IMR-90 (cell line): Measurements from ENCODE around the gene PRAMEF12. TPM values are rescaled to one million over a fixed set of nuclear protein-coding genes. Genes with fewer than 3 reads are reported as not detected.

Source experiments
- ATAC-seq: fragments of 200-7000 bp; cut with Tn5 transposase; 2 replicates; pipeline ENCODE4 v1.9.1; 2020; ENCODE audit warnings: low read depth, mild to moderate bottlenecking, moderate library complexity
- BruUV-seq: library from RNA; stranded (reverse); fragments of 400-500 nt; replicated peaks from 2 replicates; lab custom pipeline; 2021; lab: Mats Ljungman, UMichigan
- CTCF ChIA-PET: fragments of 300-600 bp; formaldehyde crosslinking; extraction: SDS; loops from one replicate; lab custom pipeline; 2021; ENCODE audit warnings: antibody characterized with exemption; lab: Yijun Ruan, JAX
- POLR2A ChIA-PET: fragments of 300-600 bp; sonication (Branson Sonifier 250); formaldehyde crosslinking; loops from one replicate; lab custom pipeline; 2022; ENCODE audit warnings: antibody characterized with exemption; ENCODE audit not compliant: unreplicated experiment; lab: Charles Lee
- DNase-seq: peaks from one replicate; pipeline ENCODE4 v3.0.0; 2013
- H2AFZ ChIP-seq: replicated peaks from 2 replicates; pipeline ENCODE3; 2013; ENCODE audit warnings: low read length, mild to moderate bottlenecking; ENCODE audit not compliant: poor library complexity
- H2AK5ac ChIP-seq: 2 replicates; pipeline ENCODE4 v1.6.1; 2013; ENCODE audit warnings: low read depth, low read length, inconsistent platforms
- H2AK9ac ChIP-seq: replicated peaks from 2 replicates; pipeline ENCODE3; 2013; ENCODE audit warnings: mild to moderate bottlenecking, low read depth, low read length, moderate library complexity; ENCODE audit not compliant: poor library complexity
- H2BK120ac ChIP-seq: 2 replicates; pipeline ENCODE4 v1.6.1; 2013; ENCODE audit warnings: low read depth, low read length, inconsistent platforms
- H2BK15ac ChIP-seq: 3 replicates; pipeline ENCODE4 v1.6.1; 2013; ENCODE audit warnings: low read depth, low read length, inconsistent platforms
- H2BK20ac ChIP-seq: 2 replicates; pipeline ENCODE4 v1.6.1; 2013; ENCODE audit warnings: low read depth, mild to moderate bottlenecking, inconsistent platforms, low read length, moderate library complexity
- H2BK5ac ChIP-seq: 2 replicates; pipeline ENCODE4 v1.6.1; 2013; ENCODE audit warnings: mild to moderate bottlenecking, low read depth, low read length, inconsistent platforms; ENCODE audit not compliant: poor library complexity, severe bottlenecking
- H3K14ac ChIP-seq: replicated peaks from 2 replicates; pipeline ENCODE4 v1.6.1; 2013; ENCODE audit warnings: low read depth, low read length, inconsistent platforms
- H3K18ac ChIP-seq: 2 replicates; pipeline ENCODE4 v1.6.1; 2013; ENCODE audit warnings: low read depth, low read length, control low read depth
- H3K23ac ChIP-seq: 2 replicates; pipeline ENCODE4 v1.6.1; 2013; ENCODE audit warnings: low read depth, low read length, inconsistent platforms
- H3K27ac ChIP-seq: 2 replicates; pipeline ENCODE4 v1.5.1; 2013; ENCODE audit warnings: mild to moderate bottlenecking, control low read depth, low read length; ENCODE audit not compliant: insufficient read depth
- H3K27me3 ChIP-seq: 2 replicates; pipeline ENCODE4 v1.6.1; 2013; ENCODE audit warnings: low read length; ENCODE audit not compliant: control insufficient read depth, insufficient read depth
- H3K36me3 ChIP-seq: 2 replicates; pipeline ENCODE4 v1.6.1; 2013; ENCODE audit warnings: low read length, mixed read lengths; ENCODE audit not compliant: control insufficient read depth, insufficient read depth
- H3K4ac ChIP-seq: 2 replicates; pipeline ENCODE4 v1.6.1; 2013; ENCODE audit warnings: low read depth, low read length, inconsistent platforms
- H3K4me1 ChIP-seq: 2 replicates; pipeline ENCODE4 v1.6.1; 2013; ENCODE audit warnings: low read length, mixed read lengths; ENCODE audit not compliant: control insufficient read depth, insufficient read depth
- H3K4me2 ChIP-seq: 2 replicates; pipeline ENCODE4 v1.6.1; 2013; ENCODE audit warnings: low read depth, mild to moderate bottlenecking, control low read depth, low read length, moderate library complexity
- H3K4me3 ChIP-seq: 2 replicates; pipeline ENCODE4 v1.5.1; 2013; ENCODE audit warnings: low read depth, mild to moderate bottlenecking, control low read depth, low read length, moderate library complexity; ENCODE audit not compliant: insufficient read depth
- H3K56ac ChIP-seq: 2 replicates; pipeline ENCODE4 v1.6.1; 2013; ENCODE audit warnings: low read length, inconsistent platforms; ENCODE audit not compliant: insufficient read depth; ENCODE audit errors: extremely low read depth
- H3K79me1 ChIP-seq, 2 experiments: 2 replicates each; pipeline ENCODE4 v1.6.1; 2013; ENCODE audit warnings: low read length in 2 of 2, inconsistent platforms in 1 of 2, low read depth in 1 of 2
- H3K9ac ChIP-seq: 2 replicates; pipeline ENCODE4 v1.6.1; 2013; ENCODE audit warnings: low read depth, low read length, control low read depth
- H3K9me1 ChIP-seq: 2 replicates; pipeline ENCODE4 v1.6.1; 2013; ENCODE audit warnings: low read length, inconsistent platforms; ENCODE audit not compliant: insufficient read depth
- H3K9me3 ChIP-seq: 2 replicates; pipeline ENCODE4 v1.6.1; 2013; ENCODE audit warnings: low read length; ENCODE audit not compliant: control insufficient read depth, insufficient read depth
- H4K20me1 ChIP-seq: 2 replicates; pipeline ENCODE4 v1.6.1; 2013; ENCODE audit warnings: low read length, inconsistent platforms; ENCODE audit not compliant: insufficient read depth
- H4K5ac ChIP-seq: 2 replicates; pipeline ENCODE4 v1.6.1; 2013; ENCODE audit warnings: mild to moderate bottlenecking, low read depth, low read length, control low read depth
- H4K8ac ChIP-seq, 2 experiments: 2 replicates each; pipeline ENCODE4 v1.6.1; 2013; ENCODE audit warnings: low read depth in 2 of 2, low read length in 2 of 2, control low read depth in 1 of 2, inconsistent platforms in 1 of 2
- H4K91ac ChIP-seq: 2 replicates; pipeline ENCODE4 v1.6.1; 2013; ENCODE audit warnings: low read depth, low read length, inconsistent platforms; ENCODE audit not compliant: insufficient read depth
- ELK1 ChIP-seq: fragments of 150-350 bp; IDR thresholded peaks from 2 replicates; pipeline ENCODE4 v1.6.1; 2016; ENCODE audit warnings: low read depth, mild to moderate bottlenecking, low read length, moderate library complexity, borderline replicate concordance
- WGBS, 2 experiments: methylation state at CpG; one replicate each; pipeline versions ENCODE4 v1.1.5 to v1.1.7; 2013; ENCODE audit warnings: missing lambda C conversion rate in 2 of 2; ENCODE audit not compliant: insufficient read length in 1 of 2; ENCODE audit errors: extremely low coverage in 2 of 2; 5-methylcytosine and 5-hydroxymethylcytosine counted together
- dilution Hi-C: fragments of 300-500 bp; cut with HindIII; formaldehyde crosslinking; loops from one replicate; pipeline ENCODE4 v1.14.3; 2018; ENCODE audit warnings: low sequenced_read_pairs; ENCODE audit not compliant: unreplicated experiment
- in situ Hi-C: fragments of 300-500 bp; cut with MboI; formaldehyde crosslinking; loops from 3 replicates; pipeline ENCODE4 v1.14.3; 2019; ENCODE audit warnings: low sequenced_read_pairs, inconsistent platforms, mixed read lengths
- intact Hi-C: fragments of 100-400 bp; cut with micrococcal nuclease; formaldehyde crosslinking; loops from 2 replicates; pipeline ENCODE4 v1.10.0; 2022
- polyA plus RNA-seq, 3 experiments: library from polyadenylated mRNA; depleted of rRNA; stranded (reverse); fragments of >200 nt; gene quantifications; 2 replicates each; pipeline ENCODE4 v1.2.3, GENCODE V29; 2012; ENCODE audit warnings: low replicate concordance in 1 of 3
- total RNA-seq: library from RNA; depleted of rRNA; stranded (reverse); fragments of >200 nt; gene quantifications from 2 replicates; pipeline ENCODE4 v1.2.3, GENCODE V29; 2012

The PRAMEF12 gene
- total and polyA plus RNA-seq, 2 of the 4 experiments (the other 2 are of a cell fraction), result not detected

DNA sequence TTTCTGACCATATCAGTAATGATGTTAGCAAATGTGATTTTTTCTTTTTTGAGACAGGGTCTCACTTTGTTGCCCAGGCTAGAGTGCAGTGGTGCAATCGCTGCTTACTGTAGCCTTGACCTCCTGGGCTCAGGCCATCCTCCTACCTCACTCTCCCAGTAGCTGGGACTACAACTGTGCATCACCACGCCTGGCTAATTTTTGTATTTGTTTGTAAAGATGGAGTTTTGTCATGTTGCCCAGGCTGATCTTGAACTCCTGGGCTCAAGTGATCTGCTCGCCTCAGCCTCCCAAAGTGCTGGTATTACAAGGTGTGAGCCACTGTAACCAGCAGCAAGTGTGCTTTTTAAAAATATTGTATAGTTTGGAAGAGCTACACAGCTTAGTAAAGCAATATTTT is 31.6 kb upstream of the PRAMEF12 start:
- H3K79me1 ChIP-seq, result no peaks in the 10 kb centered on the region
- BruUV-seq, result no TSS peak
- no peak overlapping the region for H2AFZ ChIP-seq
- H3K4ac ChIP-seq, result no peak overlapping the region
- H3K4me2 ChIP-seq, result no peak overlapping the region
- H3K18ac ChIP-seq, result no peak overlapping the region
- CTCF ChIA-PET, result no interaction called here
- DNase-seq (no peak), ATAC-seq (no peak)
- H2BK20ac ChIP-seq, result no peak overlapping the region
- H4K91ac ChIP-seq, result no peak overlapping the region
- no peak overlapping the region for H2BK15ac ChIP-seq
- H3K23ac ChIP-seq, result no peak overlapping the region
- dilution Hi-C loops (no loop called here), in situ Hi-C loops (no loop called here), intact Hi-C loops (no loop called here)
- POLR2A ChIA-PET, result no interaction called here
- H3K9me3 ChIP-seq, result no peaks in the 10 kb centered on the region; the same call in 1 of the 2 replicates
- no peak overlapping the region for H2AK5ac ChIP-seq
- H3K4me1 ChIP-seq, result no peaks in the 10 kb centered on the region
- no peaks in the 10 kb centered on the region for H3K36me3 ChIP-seq
- no peak overlapping the region for H3K56ac ChIP-seq
- H3K27me3 ChIP-seq, result no peaks in the 10 kb centered on the region
- H2BK5ac ChIP-seq, result no peak overlapping the region
- H3K9me1 ChIP-seq, result no peaks in the 10 kb centered on the region
- no peak overlapping the region for H4K5ac ChIP-seq
- no peak overlapping the region for H4K8ac ChIP-seq
- WGBS, 2 experiments, result no CpG with 5 or more reads among the region's 3 CpGs
- H3K4me3 ChIP-seq, result no peak overlapping the region
- no peak overlapping the region for H3K9ac ChIP-seq
- no peak overlapping the region for H2AK9ac ChIP-seq
- H2BK120ac ChIP-seq, result no peak overlapping the region
- no peak overlapping the region for H3K27ac ChIP-seq
- H3K14ac ChIP-seq, result no peak overlapping the region
- H4K20me1 ChIP-seq, result no peaks in the 10 kb centered on the region
- TF ChIP-seq ELK1, result no peak
